K562 (cell line): ENCODE results near the gene MPPED2. TPM values are rescaled to one million over a fixed set of nuclear protein-coding genes. Genes with fewer than 3 reads are reported as not detected.

Experiments
- ATAC-seq: fragments of 200-7000 bp; cut with Tn5 transposase; 3 replicates; pipeline ENCODE4 v1.9.1; 2020; ENCODE audit warnings: moderate library complexity
- BruUV-seq: library from RNA; stranded (reverse); fragments of 400-500 nt; replicated peaks from 2 replicates; lab custom pipeline; 2021; lab: Mats Ljungman, UMichigan
- CTCF ChIA-PET: fragments of 300-600 bp; formaldehyde crosslinking; extraction: SDS; loops from one replicate; lab custom pipeline; 2021; ENCODE audit warnings: low intra/inter-chr PET ratio; lab: Yijun Ruan, JAX
- POLR2A ChIA-PET: fragments of 300-600, 350-650 bp; sonication (Branson Sonifier 250); formaldehyde crosslinking; extraction: SDS; loops from one replicate; lab custom pipeline; 2021; ENCODE audit warnings: antibody characterized with exemption, inconsistent platforms; lab: Yijun Ruan, JAX
- DNase-seq, 4 experiments: peaks; one replicate each; pipeline versions ENCODE4 v3.0.0 to v3.0.0-alpha.2; 2011 to 2018; ENCODE audit warnings: low spot score in 3 of 4, mixed read lengths in 3 of 4; ENCODE audit errors: extremely low read depth in 1 of 4
- FAIRE-seq: peaks from 2 replicates; lab custom pipeline; 2011; peaks lifted over from hg19 to GRCh38; lab: Jason Lieb, UNC
- H2AFZ ChIP-seq: 2 replicates; pipeline ENCODE4 v1.6.0; 2011; ENCODE audit warnings: low read depth, low read length, control low read depth, inconsistent platforms
- H3K27ac ChIP-seq: fragments of 200-600 bp; 3 replicates; pipeline ENCODE4 v1.8.0; 2011; ENCODE audit warnings: low read depth, mild to moderate bottlenecking, control low read depth, inconsistent platforms, low read length, moderate library complexity, mixed read lengths; ENCODE audit errors: extremely low read depth
- H3K27me3 ChIP-seq, 2 experiments: fragments of 300-600 bp in 1 of 2; 2 replicates in 1 of 2; 3 replicates in 1 of 2; pipeline versions ENCODE4 v1.6.0 to v1.8.0; 2011; ENCODE audit warnings: inconsistent platforms in 2 of 2, low read length in 2 of 2, mild to moderate bottlenecking in 1 of 2, mixed read lengths in 1 of 2, moderate library complexity in 1 of 2; ENCODE audit not compliant: control insufficient read depth in 2 of 2, insufficient read depth in 2 of 2
- H3K36me3 ChIP-seq: fragments of 300-600 bp; 3 replicates; pipeline ENCODE4 v1.8.0; 2011; ENCODE audit warnings: mild to moderate bottlenecking, low read length, inconsistent platforms; ENCODE audit not compliant: control insufficient read depth, insufficient read depth
- H3K4me1 ChIP-seq, 2 experiments: fragments of 200-600 bp in 1 of 2; replicated peaks in 1 of 2; 2 replicates in 1 of 2; 3 replicates in 1 of 2; pipeline versions ENCODE4 v1.5.1 to v1.8.0; 2011; ENCODE audit warnings: inconsistent platforms in 2 of 2, low read length in 2 of 2, mild to moderate bottlenecking in 1 of 2, mixed read lengths in 1 of 2, moderate library complexity in 1 of 2; ENCODE audit not compliant: control insufficient read depth in 2 of 2, insufficient read depth in 2 of 2
- H3K4me2 ChIP-seq: 2 replicates; pipeline ENCODE4 v1.6.1; 2011; ENCODE audit warnings: low read length, control low read depth, inconsistent platforms, mixed read lengths; ENCODE audit not compliant: insufficient read depth
- H3K4me3 ChIP-seq: fragments of 200-600 bp; sonication (generic), shearing (Covaris generic); 2 replicates; pipeline ENCODE4 v1.5.1; 2016; ENCODE audit warnings: control low read depth, inconsistent platforms
- H3K79me2 ChIP-seq: fragments of 200-600 bp; 3 replicates; pipeline ENCODE4 v1.8.0; 2011; ENCODE audit warnings: low read length, inconsistent platforms; ENCODE audit not compliant: control insufficient read depth, insufficient read depth
- H3K9ac ChIP-seq, 2 experiments: 2 replicates each; pipeline versions ENCODE4 v1.6.0 to v1.6.1; 2011; ENCODE audit warnings: low read depth in 2 of 2, low read length in 2 of 2, control low read depth in 1 of 2, inconsistent platforms in 1 of 2, mild to moderate bottlenecking in 1 of 2, mixed read lengths in 1 of 2; ENCODE audit not compliant: insufficient read depth in 1 of 2
- H3K9me1 ChIP-seq: one replicate; pipeline ENCODE4 v1.6.0; 2011; ENCODE audit warnings: inconsistent platforms, mild to moderate bottlenecking, low read length, moderate library complexity; ENCODE audit not compliant: control insufficient read depth, insufficient read depth
- H3K9me3 ChIP-seq: replicated peaks from 2 replicates; pipeline ENCODE4 v1.5.1; 2011; ENCODE audit warnings: low read depth, low read length, inconsistent platforms; ENCODE audit not compliant: control insufficient read depth, insufficient read depth
- H4K20me1 ChIP-seq: replicated peaks from 2 replicates; pipeline ENCODE4 v1.6.1; 2011; ENCODE audit warnings: low read length, inconsistent platforms, mixed read lengths; ENCODE audit not compliant: control insufficient read depth, insufficient read depth
- CREB3L1 ChIP-seq: fragments of 450-650 bp; IDR thresholded peaks from 2 replicates; pipeline ENCODE4 v1.6.1; 2014; ENCODE audit warnings: low read depth, mild to moderate bottlenecking, moderate library complexity, borderline replicate concordance
- EGR1 ChIP-seq: fragments of 450-650 bp; conservative IDR thresholded peaks from 2 replicates; pipeline ENCODE4 v1.6.1; 2017; ENCODE audit warnings: mild to moderate bottlenecking
- SREBF1 ChIP-seq: fragments of 150-350 bp; IDR thresholded peaks from 2 replicates; pipeline ENCODE4 v1.6.1; 2014; ENCODE audit warnings: antibody characterized with exemption, low read depth, low read length, borderline replicate concordance
- THRB ChIP-seq: fragments of 450-650 bp; formaldehyde crosslinking; conservative IDR thresholded peaks from 2 replicates; pipeline ENCODE4 v1.4.0; 2022; ENCODE audit warnings: mild to moderate bottlenecking, missing genetic modification characterization
- UBTF ChIP-seq, 2 experiments: IDR thresholded peaks; 2 replicates each; pipeline ENCODE4 v1.6.1; 2012; ENCODE audit warnings: improper control_type of control experiment in 2 of 2, low read depth in 2 of 2, low read length in 2 of 2, borderline replicate concordance in 1 of 2
- ZBED1 ChIP-seq: IDR thresholded peaks from 2 replicates; pipeline ENCODE4 v1.6.1; 2014
- ZNF124 ChIP-seq: sonication (generic); formaldehyde crosslinking; IDR thresholded peaks from 2 replicates; pipeline ENCODE4 v1.8.1; 2022; ENCODE audit warnings: missing genetic modification reagents
- ZNF398 ChIP-seq: fragments of 250-450 bp; sonication (Bioruptor Pico); IDR thresholded peaks from 2 replicates; pipeline ENCODE4 v1.8.0; 2021; ENCODE audit warnings: moderate library complexity, mild to moderate bottlenecking, inconsistent platforms
- ZNF785 ChIP-seq: fragments of 250-450 bp; sonication (Bioruptor Pico); IDR thresholded peaks from 2 replicates; pipeline ENCODE4 v1.4.0; 2020; ENCODE audit warnings: mild to moderate bottlenecking
- WGBS: fragments of 100-300 bp; shearing (Covaris generic); methylation state at CpG from one replicate; pipeline ENCODE4 v1.1.6; 2016; ENCODE audit warnings: low coverage, mixed read lengths; ENCODE audit not compliant: insufficient coverage; ENCODE audit errors: missing lambda C conversion rate; 5-methylcytosine and 5-hydroxymethylcytosine counted together
- in situ Hi-C: fragments of 300-500 bp; cut with MboI; formaldehyde crosslinking; loops from 4 replicates; pipeline ENCODE4 v1.15.0; 2018; ENCODE audit warnings: inconsistent platforms, mixed read lengths
- intact Hi-C: fragments of 100-400 bp; cut with micrococcal nuclease; formaldehyde crosslinking; loops from 2 replicates; pipeline ENCODE4 v1.14.2; 2022
- polyA plus RNA-seq, 8 experiments: library from polyadenylated mRNA; depleted of rRNA in 4 of 8; stranded (reverse) in 5 of 8; unstranded in 3 of 8; fragments of >200 nt; fragmentation: Nextera tagmentation in 2 of 8; fragmentation: Illumina TruSeq in 1 of 8; extraction: Ambion mirVana in 2 of 8; extraction: Trizol in 1 of 8; gene quantifications; 2 replicates each; pipeline versions ENCODE4 v1.2.1 to v1.2.3, GENCODE V29; 2011 to 2014; ENCODE audit warnings: inconsistent platforms in 1 of 8, missing spikeins in 1 of 8
- total RNA-seq, 7 experiments: library from RNA; depleted of rRNA in 6 of 7; stranded (reverse); fragments of >200 nt in 6 of 7; fragmentation: Illumina TruSeq in 2 of 7; extraction: Trizol in 2 of 7; gene quantifications; 2 replicates each; pipeline versions ENCODE4 v1.2.1 to v1.2.3, GENCODE V29; 2011 to 2021; ENCODE audit warnings: low replicate concordance in 1 of 7

The MPPED2 gene
- total and polyA plus RNA-seq, 9 of the 15 experiments (the other 6 are each of a cell fraction or from before 2014, with no cell fraction given), result not detected

- Histone ChIP-seq H3K36me3 (no peaks in the 10 kb centered on the region), H4K20me1 (no peaks in the 10 kb centered on the region), H3K27ac (no peak overlapping the region), H3K4me3 (no peak overlapping the region), H2AFZ (no peak overlapping the region), H3K27me3 (0 out of 5 replicates have a peak, but pooled peaks cover 0 to 10% of the 10 kb centered on the region in 2 experiments), H3K9ac (no peak overlapping the region), H3K4me1 (no peaks in the 10 kb centered on the region), H3K9me3 (no peaks in the 10 kb centered on the region), H3K9me1 (no peaks in the 10 kb centered on the region), H3K4me2 (no peak overlapping the region), H3K79me2 (no peaks in the 10 kb centered on the region)
- no peak for ATAC-seq
- intact Hi-C loops (no loop called here), in situ Hi-C loops (no loop called here)
- 0% methylated on average over 6 of the region's 6 CpGs for WGBS
- POLR2A ChIA-PET, result no interaction called here
- no peak for FAIRE-seq
- no peak for TF ChIP-seq SREBF1
- CTCF ChIA-PET, result no interaction called here
- BruUV-seq, result no TSS peak
- DNase-seq, result no peak
Observed at GRCh38 chr11:30423886-30424285, 162.3 kb downstream of the MPPED2 start.

GRCh38 chr11:30423279-30423648 lies 162.9 kb downstream of the MPPED2 start:
- FAIRE-seq (no peak), ATAC-seq (no peak), DNase-seq (no peak)
- no peak overlapping the region for H3K4me2 ChIP-seq
- H3K36me3 ChIP-seq, result no peaks in the 10 kb centered on the region
- H3K9ac ChIP-seq, result no peak overlapping the region
- BruUV-seq, result no TSS peak
- intact Hi-C loops, result no loop called here
- no peak overlapping the region for H3K4me3 ChIP-seq
- 0% methylated on average over 5 of the region's 5 CpGs for WGBS
- ChIA-PET CTCF (no interaction called here), POLR2A (no interaction called here)
- in situ Hi-C loops, result no loop called here
- no peaks in the 10 kb centered on the region for H3K4me1 ChIP-seq
- no peak overlapping the region for H2AFZ ChIP-seq
- H3K9me1 ChIP-seq, result no peaks in the 10 kb centered on the region
- 0 out of 5 replicates have a peak, but pooled peaks cover 0 to 10% of the 10 kb centered on the region in 2 experiments for H3K27me3 ChIP-seq
- no peak overlapping the region for H3K27ac ChIP-seq
- no peaks in the 10 kb centered on the region for H3K79me2 ChIP-seq
- no peaks in the 10 kb centered on the region for H4K20me1 ChIP-seq
- H3K9me3 ChIP-seq, result no peaks in the 10 kb centered on the region
- TF ChIP-seq EGR1, result no peak
- no peak for TF ChIP-seq THRB
- TF ChIP-seq UBTF (IDR thresholded peaks at IDR 0.05; ENCODE audit: borderline replicate concordance in 1 of 2, low read depth in 2 of 2, low read length in 2 of 2), result no peak
- TF ChIP-seq ZNF785 (CRISPR knock-in tag), result no peak
- TF ChIP-seq ZBED1, result no peak
- TF ChIP-seq ZNF124 (CRISPR knock-in tag), result no peak
- TF ChIP-seq ZNF398 (CRISPR knock-in tag), result no peak
- TF ChIP-seq CREB3L1, result no peak
- TF ChIP-seq SREBF1, result no peak
